Natural killer cell (primary cell): ENCODE measurements around the gene LAT. TPM values are rescaled to one million over a fixed set of nuclear protein-coding genes. Genes with fewer than 3 reads are reported as not detected.

ENCODE experiments used
- ATAC-seq, 3 donors: fragments of 150-1000 bp in 2 of 3; fragments of 200-7000 bp in 1 of 3; cut with Tn5 transposase; 1 replicate in 1 of 3; 2 replicates in 2 of 3; pipeline ENCODE4 v1.10.0; 2021; ENCODE audit warnings: mild to moderate bottlenecking in 2 of 3, moderate library complexity in 2 of 3
- DNase-seq, 2 donors: peaks; one replicate each; pipeline versions ENCODE4 v3.0.0 to v3.0.0-alpha.2; 2013 to 2021; ENCODE audit warnings: mixed read lengths in 1 of 2
- H3K27ac ChIP-seq: one replicate; pipeline ENCODE4 v1.5.1; 2013; ENCODE audit warnings: mild to moderate bottlenecking, low read length
- H3K27me3 ChIP-seq: one replicate; pipeline ENCODE4 v1.6.1; 2013; ENCODE audit warnings: low read length; ENCODE audit not compliant: control insufficient read depth, insufficient read depth
- H3K36me3 ChIP-seq: one replicate; pipeline ENCODE4 v1.6.1; 2013; ENCODE audit warnings: low read length; ENCODE audit not compliant: control insufficient read depth, insufficient read depth
- H3K4me1 ChIP-seq: one replicate; pipeline ENCODE4 v1.6.1; 2013; ENCODE audit warnings: low read length; ENCODE audit not compliant: control insufficient read depth, insufficient read depth
- H3K4me3 ChIP-seq: one replicate; pipeline ENCODE4 v1.5.1; 2013; ENCODE audit warnings: low read length
- H3K9me3 ChIP-seq: one replicate; pipeline ENCODE4 v1.6.1; 2013; ENCODE audit warnings: low read length; ENCODE audit not compliant: control insufficient read depth, insufficient read depth
- H3K27ac Mint-ChIP-seq, 2 donors: one replicate each; pipeline ENCODE4 v1.8.0; 2022; ENCODE audit warnings: mild to moderate bottlenecking in 2 of 2, mixed read lengths in 2 of 2, moderate library complexity in 1 of 2
- H3K27me3 Mint-ChIP-seq, 2 donors: one replicate each; pipeline ENCODE4 v1.8.0; 2022; ENCODE audit warnings: low read depth in 2 of 2, mixed read lengths in 2 of 2
- H3K36me3 Mint-ChIP-seq: one replicate; pipeline ENCODE4 v1.8.0; 2022; ENCODE audit warnings: mixed read lengths
- H3K4me1 Mint-ChIP-seq, 2 donors: one replicate each; pipeline ENCODE4 v1.8.0; 2022; ENCODE audit warnings: mixed read lengths in 2 of 2
- H3K4me3 Mint-ChIP-seq: one replicate; pipeline ENCODE4 v1.8.0; 2022; ENCODE audit warnings: mild to moderate bottlenecking, moderate library complexity, mixed read lengths
- H3K9me3 Mint-ChIP-seq, 2 donors: one replicate each; pipeline ENCODE4 v1.8.0; 2022; ENCODE audit warnings: mixed read lengths in 2 of 2
- WGBS: methylation state at CpG from one replicate; pipeline ENCODE4 v1.1.7; 2013; ENCODE audit warnings: missing lambda C conversion rate; ENCODE audit not compliant: insufficient coverage; 5-methylcytosine and 5-hydroxymethylcytosine counted together
- intact Hi-C: fragments of 100-400 bp; cut with micrococcal nuclease; formaldehyde crosslinking; loops from one replicate; pipeline ENCODE4 v1.14.2; 2022
- total RNA-seq, 4 donors: library from RNA; stranded (reverse); fragments of 120-200 nt in 1 of 4; gene quantifications; one replicate each; pipeline versions ENCODE4 v1.2.3 to v1.2.4, GENCODE V29; 2013 to 2022
- TF ChIP-seq, protein P1 (sequence below): fragments of 200-600 bp; IDR thresholded peaks from one replicate; pipeline ENCODE4 v1.8.0; 2022; ENCODE audit warnings: antibody characterized with exemption

Gene LAT
- total RNA-seq, 3 donors from 2014 or later (not counting 1 experiment from before 2014, with no cell fraction given), result 130 to 148 (median 147) TPM

DNA sequence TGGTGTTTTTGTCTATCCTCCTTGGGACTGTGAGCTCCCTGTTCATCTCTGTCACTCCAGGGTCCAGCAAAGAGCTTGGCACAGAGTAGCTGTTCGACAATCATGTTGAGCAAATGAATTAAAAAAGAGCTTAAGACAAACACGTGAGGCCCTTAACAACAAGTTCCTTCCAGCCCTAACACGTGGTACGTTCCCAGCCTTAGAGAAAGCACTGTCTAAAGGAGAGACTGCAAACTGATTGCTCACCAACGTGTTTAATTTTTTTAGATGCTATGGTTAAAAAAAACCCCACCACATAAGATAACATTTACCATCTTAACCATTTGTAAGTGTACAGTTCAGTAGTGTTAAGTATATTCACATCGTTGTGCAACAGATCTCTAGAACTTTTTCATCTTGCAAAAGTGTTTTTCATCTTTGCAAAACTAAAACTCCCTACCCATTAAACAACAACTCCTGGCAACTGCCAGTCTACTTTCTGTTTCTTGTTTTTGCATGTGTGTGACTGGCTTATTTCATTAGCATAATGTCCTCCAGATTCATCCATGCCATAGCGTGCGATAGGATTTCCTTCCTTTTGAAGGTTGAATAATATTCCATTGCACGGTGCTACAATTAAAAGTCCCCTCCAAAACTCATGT is 28.2 kb downstream of the LAT start:
- H3K9me3 Mint-ChIP-seq, result no peaks in the 10 kb centered on the region
- no peak overlapping the region for H3K4me3 Mint-ChIP-seq
- peaks cover 19 to 28% of the 10 kb centered on the region in 2 donors for H3K4me1 Mint-ChIP-seq
- DNase-seq (peak in 1 of 2 donors; percentile 79), ATAC-seq (peak; percentile 63 to 76 (median 73))
- H3K36me3 ChIP-seq, result no peaks in the 10 kb centered on the region
- TF ChIP-seq, protein P1, sequence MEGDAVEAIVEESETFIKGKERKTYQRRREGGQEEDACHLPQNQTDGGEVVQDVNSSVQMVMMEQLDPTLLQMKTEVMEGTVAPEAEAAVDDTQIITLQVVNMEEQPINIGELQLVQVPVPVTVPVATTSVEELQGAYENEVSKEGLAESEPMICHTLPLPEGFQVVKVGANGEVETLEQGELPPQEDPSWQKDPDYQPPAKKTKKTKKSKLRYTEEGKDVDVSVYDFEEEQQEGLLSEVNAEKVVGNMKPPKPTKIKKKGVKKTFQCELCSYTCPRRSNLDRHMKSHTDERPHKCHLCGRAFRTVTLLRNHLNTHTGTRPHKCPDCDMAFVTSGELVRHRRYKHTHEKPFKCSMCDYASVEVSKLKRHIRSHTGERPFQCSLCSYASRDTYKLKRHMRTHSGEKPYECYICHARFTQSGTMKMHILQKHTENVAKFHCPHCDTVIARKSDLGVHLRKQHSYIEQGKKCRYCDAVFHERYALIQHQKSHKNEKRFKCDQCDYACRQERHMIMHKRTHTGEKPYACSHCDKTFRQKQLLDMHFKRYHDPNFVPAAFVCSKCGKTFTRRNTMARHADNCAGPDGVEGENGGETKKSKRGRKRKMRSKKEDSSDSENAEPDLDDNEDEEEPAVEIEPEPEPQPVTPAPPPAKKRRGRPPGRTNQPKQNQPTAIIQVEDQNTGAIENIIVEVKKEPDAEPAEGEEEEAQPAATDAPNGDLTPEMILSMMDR, result no peak
- WGBS, result 63% methylated on average over 7 of the region's 9 CpGs
- peak overlapping the region; percentile 9 for H3K27ac ChIP-seq
- H3K9me3 ChIP-seq, result no peaks in the 10 kb centered on the region
- H3K4me3 ChIP-seq, result no peak overlapping the region
- no peaks in the 10 kb centered on the region for H3K27me3 ChIP-seq
- intact Hi-C loops, result no loop called here
- peaks cover 0 to 3% of the 10 kb centered on the region in 2 donors for H3K27me3 Mint-ChIP-seq
- H3K27ac Mint-ChIP-seq, result peak overlapping the region; percentile 59 to 68
- H3K4me1 ChIP-seq, result peaks cover 22% of the 10 kb centered on the region
- no peaks in the 10 kb centered on the region for H3K36me3 Mint-ChIP-seq

DNA sequence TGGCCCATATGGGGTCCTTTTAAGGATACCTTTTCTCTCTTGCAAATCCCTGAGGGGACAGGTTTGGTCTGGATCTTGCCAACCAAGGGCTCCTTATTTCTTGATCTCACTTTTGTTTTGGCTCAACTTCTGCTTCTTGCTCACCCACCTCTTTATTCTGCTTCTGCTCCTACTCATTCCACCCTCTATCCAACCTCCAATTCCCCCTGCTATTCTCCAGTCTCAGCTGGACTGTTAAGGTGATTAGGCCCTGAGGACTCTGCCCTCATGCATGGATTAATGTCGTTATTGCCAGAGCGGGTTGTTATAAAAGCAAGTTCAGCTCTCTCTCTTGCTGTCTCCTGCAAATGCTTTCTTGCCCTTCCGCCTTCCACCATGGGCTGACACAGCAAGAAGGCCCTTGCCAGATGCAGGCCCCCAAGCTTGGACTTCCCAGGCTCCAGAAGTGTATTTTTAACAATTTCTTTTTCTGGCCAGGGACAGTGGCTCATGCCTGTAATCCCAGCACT is 29.8 kb downstream of the LAT start:
- no peaks in the 10 kb centered on the region for H3K36me3 ChIP-seq
- H3K4me3 ChIP-seq, result no peak overlapping the region
- H3K27ac Mint-ChIP-seq, result no peak overlapping the region
- H3K9me3 ChIP-seq, result no peaks in the 10 kb centered on the region
- peaks cover 13 to 19% of the 10 kb centered on the region in 2 donors for H3K4me1 Mint-ChIP-seq
- H3K27me3 Mint-ChIP-seq, result no peaks in the 10 kb centered on the region
- H3K27me3 ChIP-seq, result no peaks in the 10 kb centered on the region
- DNase-seq (no peak), ATAC-seq (no peak)
- H3K36me3 Mint-ChIP-seq, result no peaks in the 10 kb centered on the region
- peaks cover 8% of the 10 kb centered on the region for H3K4me1 ChIP-seq
- no peaks in the 10 kb centered on the region for H3K9me3 Mint-ChIP-seq
- TF ChIP-seq, protein P1, result no peak
- no peak overlapping the region for H3K4me3 Mint-ChIP-seq
- WGBS, result 91% methylated on average over 3 of the region's 3 CpGs
- intact Hi-C loops, result no loop called here
- no peak overlapping the region for H3K27ac ChIP-seq

DNA sequence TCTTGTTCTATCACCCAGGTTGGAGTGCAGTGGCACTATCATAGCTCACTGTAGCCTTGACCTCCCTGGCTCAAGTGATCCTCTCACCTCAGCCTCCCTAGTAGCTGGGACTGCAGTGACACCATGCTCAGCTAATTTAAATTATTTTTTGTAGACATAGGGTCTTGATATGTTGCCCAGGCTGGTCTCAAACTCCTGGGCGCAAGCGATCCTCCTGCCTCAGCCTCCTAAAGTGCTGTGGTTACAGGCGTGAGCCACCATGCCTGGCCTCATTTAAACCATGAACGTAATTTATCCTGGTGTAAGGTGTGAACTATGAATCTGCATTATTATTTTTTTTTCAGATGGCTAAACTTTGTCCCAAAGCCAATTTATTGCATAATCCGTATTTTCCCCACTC is 37.3 kb downstream of the LAT start:
- no peak overlapping the region for H3K4me3 Mint-ChIP-seq
- H3K27me3 ChIP-seq, result no peaks in the 10 kb centered on the region
- no peak for DNase-seq
- intact Hi-C loops, result no loop called here
- no peaks in the 10 kb centered on the region for H3K36me3 Mint-ChIP-seq
- 97% methylated on average over 5 of the region's 5 CpGs for WGBS
- no peak overlapping the region for H3K27ac Mint-ChIP-seq
- H3K4me1 Mint-ChIP-seq, result peaks cover 0 to 10% of the 10 kb centered on the region in 2 donors
- no peaks in the 10 kb centered on the region for H3K36me3 ChIP-seq
- H3K9me3 ChIP-seq, result no peaks in the 10 kb centered on the region
- H3K4me1 ChIP-seq, result no peaks in the 10 kb centered on the region
- no peak overlapping the region for H3K27ac ChIP-seq
- H3K27me3 Mint-ChIP-seq, result no peaks in the 10 kb centered on the region
- TF ChIP-seq, protein P1, result no peak
- H3K9me3 Mint-ChIP-seq, result no peaks in the 10 kb centered on the region
- no peak for ATAC-seq
- no peak overlapping the region for H3K4me3 ChIP-seq
